ENCODE measurements around the gene SEL1L3.

SEL1L3 gene

GRCh38 chr4:25837107-25837506 lies 25.7 kb downstream of the SEL1L3 start:
- TF ChIP-seq CTCF (IDR thresholded peaks at IDR 0.05) (no peak), ZFX (IDR thresholded peaks at IDR 0.05; ENCODE audit: borderline replicate concordance) (no peak)
- no peak overlapping the region for H3K27ac ChIP-seq

GRCh38 chr4:25835384-25835783 lies 27.4 kb downstream of the SEL1L3 start:
- TF ChIP-seq ZFX (IDR thresholded peaks at IDR 0.05; ENCODE audit: borderline replicate concordance): no peak
- TF ChIP-seq CTCF (IDR thresholded peaks at IDR 0.05): no peak

DNA sequence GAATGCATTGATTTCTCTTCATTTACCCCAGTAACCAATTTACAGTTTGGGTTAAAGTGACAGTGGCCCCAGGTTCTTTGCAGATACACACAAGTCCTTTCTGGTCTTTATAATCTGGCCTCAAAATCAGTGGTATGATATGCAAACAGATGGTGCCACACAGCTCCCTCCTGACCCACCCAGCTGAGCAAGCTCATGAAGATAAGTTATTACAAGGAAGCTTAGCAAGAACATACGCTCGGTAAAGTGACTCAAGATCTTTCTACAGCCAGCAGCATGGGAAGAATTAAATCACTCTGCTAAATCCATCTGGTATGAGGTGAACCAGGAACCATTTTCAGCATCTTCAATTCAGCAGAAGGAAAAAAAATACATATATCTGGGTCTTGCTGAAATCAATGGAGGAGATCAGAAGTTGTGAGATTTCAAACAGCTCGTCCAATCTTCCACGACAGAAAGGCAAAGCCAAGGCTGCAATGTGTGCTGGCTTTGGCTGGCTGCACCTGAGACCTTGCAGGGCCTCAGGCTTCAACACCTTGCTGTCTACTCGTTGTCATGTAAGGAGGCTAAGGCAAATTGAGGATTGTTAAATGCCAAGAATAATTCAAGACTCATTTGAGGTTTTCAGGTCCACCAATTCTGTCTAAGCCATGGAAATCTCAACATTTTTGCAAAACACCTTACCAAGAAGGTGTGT lies 28.2 kb downstream of the SEL1L3 start:
- no peak for TF ChIP-seq CTCF (IDR thresholded peaks at IDR 0.05)
- no peak overlapping the region for H3K27ac ChIP-seq

More at GRCh38 chr4:25835384-25835783, 27.4 kb downstream of the SEL1L3 start:
- H3K27ac ChIP-seq: no peak overlapping the region

- H3K27ac ChIP-seq: no peak overlapping the region
- TF ChIP-seq CTCF (IDR thresholded peaks at IDR 0.05): no peak
- no peak for TF ChIP-seq ZFX (IDR thresholded peaks at IDR 0.05; ENCODE audit: borderline replicate concordance)
These were observed 32.2 kb downstream of the SEL1L3 start for GRCh38 chr4:25830548-25830947.

DNA sequence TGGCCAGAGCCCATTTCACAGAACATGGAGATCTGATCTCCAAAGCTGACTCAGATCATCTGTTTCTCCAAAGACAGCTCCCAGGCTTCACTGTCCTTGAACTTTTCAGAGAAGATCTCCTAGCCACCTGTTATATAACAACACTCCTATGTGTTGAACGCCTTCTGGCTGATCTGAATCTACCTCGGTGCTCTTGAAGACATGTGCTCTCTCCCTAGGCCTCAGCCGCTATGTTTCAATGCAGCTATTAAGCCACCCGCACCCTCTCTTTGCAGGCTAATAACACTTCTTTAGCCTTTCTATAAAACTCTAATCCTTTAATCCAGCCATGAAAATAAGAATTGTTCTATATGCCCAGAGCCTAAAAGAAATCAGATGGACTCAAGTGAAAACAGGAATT lies 34.9 kb downstream of the SEL1L3 start:
- H3K27ac ChIP-seq: no peak overlapping the region
- no peak for TF ChIP-seq CTCF (IDR thresholded peaks at IDR 0.05)
- no peak for TF ChIP-seq ZFX (IDR thresholded peaks at IDR 0.05; ENCODE audit: borderline replicate concordance)

- no peak for TF ChIP-seq CTCF (IDR thresholded peaks at IDR 0.05)
- no peak for TF ChIP-seq ZFX (IDR thresholded peaks at IDR 0.05; ENCODE audit: borderline replicate concordance)
- H3K27ac ChIP-seq: no peak overlapping the region
These were observed 35.4 kb downstream of the SEL1L3 start for GRCh38 chr4:25827373-25827772.

DNA sequence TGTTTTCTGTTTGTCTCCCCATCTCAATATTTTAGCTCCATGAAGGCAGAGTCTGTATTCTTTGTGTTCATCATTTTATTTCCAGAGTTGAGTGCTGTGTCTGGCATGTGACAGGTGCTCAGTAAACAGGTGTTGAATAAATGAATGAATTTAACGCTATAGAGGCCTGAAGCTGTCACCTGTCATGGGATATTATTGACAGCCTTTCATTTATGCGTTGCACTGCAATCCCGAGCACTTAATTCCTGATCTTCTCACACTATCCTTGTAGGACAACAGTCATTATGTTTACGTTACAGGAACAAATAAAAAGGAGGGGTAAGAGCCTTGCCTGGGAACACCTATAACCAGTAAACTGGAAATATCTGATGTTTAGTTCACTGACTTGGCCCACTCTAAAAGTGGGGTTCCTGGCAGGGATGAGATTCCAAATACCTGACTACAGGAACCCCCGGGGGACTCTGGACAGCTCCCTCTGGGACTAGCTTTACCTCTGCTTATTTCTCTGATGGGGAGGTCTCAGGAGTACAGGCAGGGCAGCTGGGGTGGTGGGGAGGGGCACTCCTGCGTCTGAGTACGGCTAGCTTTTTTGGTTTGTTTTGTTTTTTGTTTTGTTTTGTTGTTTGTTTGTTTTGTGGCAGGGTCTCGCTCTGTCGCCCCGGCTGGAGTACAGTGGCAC lies 36.6 kb downstream of the SEL1L3 start:
- H3K27ac ChIP-seq: no peak overlapping the region
- TF ChIP-seq CTCF (IDR thresholded peaks at IDR 0.05): no peak
- TF ChIP-seq ZFX (IDR thresholded peaks at IDR 0.05; ENCODE audit: borderline replicate concordance): no peak
